Activated T-helper 1 cell treated with Interleukin-2 at 50 U/mL for 16 hours (primary cell): ENCODE measurements around the gene SDK1.
"Not testable (repeated sequence)": the region's sequence is repeated elsewhere in the genome, so short reads cannot be mapped to it uniquely, and the experiment has no call there.

Experiments used
- DNase-seq: peaks from one replicate; pipeline ENCODE4 v3.0.0-alpha.2; 2020; ENCODE audit warnings: low read depth

The SDK1 gene

GRCh38 chr7:3955751-3956696 lies 655.0 kb downstream of the SDK1 start:
- DNase-seq: no peak

- DNase-seq: no peak
These were observed 655.9 kb downstream of the SDK1 start for GRCh38 chr7:3956949-3957348.

- no peak for DNase-seq
These were observed 656.5 kb downstream of the SDK1 start for GRCh38 chr7:3957472-3958108.

- no peak for DNase-seq
These were observed 657.0 kb downstream of the SDK1 start for GRCh38 chr7:3958109-3958483.

- no peak for DNase-seq
These were observed 658.3 kb downstream of the SDK1 start for GRCh38 chr7:3959364-3959763.

GRCh38 chr7:3960050-3960763 lies 659.2 kb downstream of the SDK1 start:
- DNase-seq: no peak

GRCh38 chr7:3960942-3961341 lies 659.9 kb downstream of the SDK1 start:
- DNase-seq: no peak

GRCh38 chr7:3961857-3962503 lies 660.9 kb downstream of the SDK1 start:
- DNase-seq: no peak

GRCh38 chr7:3963768-3964167 lies 662.7 kb downstream of the SDK1 start:
- not testable (repeated sequence) for DNase-seq

GRCh38 chr7:3964980-3965606 lies 664.0 kb downstream of the SDK1 start:
- no peak for DNase-seq

- no peak for DNase-seq
These were observed 664.8 kb downstream of the SDK1 start for GRCh38 chr7:3965794-3966395.

GRCh38 chr7:3968234-3968633 lies 667.2 kb downstream of the SDK1 start:
- no peak for DNase-seq

GRCh38 chr7:3969286-3969685 lies 668.2 kb downstream of the SDK1 start:
- no peak for DNase-seq

GRCh38 chr7:3971323-3971722 lies 670.3 kb downstream of the SDK1 start:
- no peak for DNase-seq

GRCh38 chr7:3973264-3973663 lies 672.2 kb downstream of the SDK1 start:
- DNase-seq: no peak

- no peak for DNase-seq
These were observed 673.3 kb downstream of the SDK1 start for GRCh38 chr7:3974329-3974728.

GRCh38 chr7:3975371-3975770 lies 674.3 kb downstream of the SDK1 start:
- DNase-seq: no peak

GRCh38 chr7:3977391-3977790 lies 676.3 kb downstream of the SDK1 start:
- no peak for DNase-seq

- DNase-seq: no peak
These were observed 677.8 kb downstream of the SDK1 start for GRCh38 chr7:3978839-3979238.

GRCh38 chr7:3979611-3980299 lies 678.7 kb downstream of the SDK1 start:
- DNase-seq: no peak

GRCh38 chr7:3980300-3980643 lies 679.2 kb downstream of the SDK1 start:
- no peak for DNase-seq
